Chondrocyte (in vitro differentiated cells): ENCODE results near the gene NUP133. TPM values are rescaled to one million over a fixed set of nuclear protein-coding genes. Genes with fewer than 3 reads are reported as not detected.
A peak's percentile ranks its signal among the peaks of the same experiment; 100 is the strongest.

Experiments used
- DNase-seq: peaks from one replicate; pipeline ENCODE4 v3.0.0; 2021; ENCODE audit warnings: mixed read lengths, low spot score
- H3K27ac Mint-ChIP-seq: one replicate; pipeline ENCODE4 v1.8.0; 2021; ENCODE audit warnings: mild to moderate bottlenecking, moderate library complexity, mixed read lengths; ENCODE audit not compliant: unreplicated experiment
- H3K27me3 Mint-ChIP-seq: 2 replicates; pipeline ENCODE4 v1.8.0; 2021; ENCODE audit warnings: low read depth, mixed read lengths
- H3K36me3 Mint-ChIP-seq: 2 replicates; pipeline ENCODE4 v1.8.0; 2021; ENCODE audit warnings: low read depth, mixed read lengths
- H3K4me1 Mint-ChIP-seq: 2 replicates; pipeline ENCODE4 v1.8.0; 2021; ENCODE audit warnings: low read depth, mild to moderate bottlenecking, mixed read lengths
- H3K4me3 Mint-ChIP-seq: one replicate; pipeline ENCODE4 v1.8.0; 2021; ENCODE audit warnings: mild to moderate bottlenecking, moderate library complexity, mixed read lengths; ENCODE audit not compliant: unreplicated experiment
- H3K9me3 Mint-ChIP-seq: 2 replicates; pipeline ENCODE4 v1.8.0; 2021; ENCODE audit warnings: low read depth, mixed read lengths
- total RNA-seq: library from RNA; stranded (reverse); gene quantifications from 3 replicates; pipeline ENCODE4 v1.2.1, GENCODE V29; 2021
- TF ChIP-seq, protein P1 (sequence below): fragments of 200-600 bp; sonication (generic); IDR thresholded peaks from 2 replicates; pipeline ENCODE4 v1.5.0; 2021; ENCODE audit warnings: antibody characterized with exemption, mild to moderate bottlenecking, moderate library complexity

Gene NUP133
- total RNA-seq, 1 donor from 2014 or later: 30.7 TPM

- Mint-ChIP-seq H3K27me3 (no peaks in the 10 kb centered on the region), H3K9me3 (no peaks in the 10 kb centered on the region), H3K4me1 (peaks cover 62% of the 10 kb centered on the region), H3K4me3 (no peak overlapping the region), H3K36me3 (peaks cover 3% of the 10 kb centered on the region), H3K27ac (no peak overlapping the region)
- no peak for DNase-seq
- TF ChIP-seq, protein P1, sequence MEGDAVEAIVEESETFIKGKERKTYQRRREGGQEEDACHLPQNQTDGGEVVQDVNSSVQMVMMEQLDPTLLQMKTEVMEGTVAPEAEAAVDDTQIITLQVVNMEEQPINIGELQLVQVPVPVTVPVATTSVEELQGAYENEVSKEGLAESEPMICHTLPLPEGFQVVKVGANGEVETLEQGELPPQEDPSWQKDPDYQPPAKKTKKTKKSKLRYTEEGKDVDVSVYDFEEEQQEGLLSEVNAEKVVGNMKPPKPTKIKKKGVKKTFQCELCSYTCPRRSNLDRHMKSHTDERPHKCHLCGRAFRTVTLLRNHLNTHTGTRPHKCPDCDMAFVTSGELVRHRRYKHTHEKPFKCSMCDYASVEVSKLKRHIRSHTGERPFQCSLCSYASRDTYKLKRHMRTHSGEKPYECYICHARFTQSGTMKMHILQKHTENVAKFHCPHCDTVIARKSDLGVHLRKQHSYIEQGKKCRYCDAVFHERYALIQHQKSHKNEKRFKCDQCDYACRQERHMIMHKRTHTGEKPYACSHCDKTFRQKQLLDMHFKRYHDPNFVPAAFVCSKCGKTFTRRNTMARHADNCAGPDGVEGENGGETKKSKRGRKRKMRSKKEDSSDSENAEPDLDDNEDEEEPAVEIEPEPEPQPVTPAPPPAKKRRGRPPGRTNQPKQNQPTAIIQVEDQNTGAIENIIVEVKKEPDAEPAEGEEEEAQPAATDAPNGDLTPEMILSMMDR: no peak
Observed at GRCh38 chr1:229552732-229553131, 44.6 kb upstream of the NUP133 start.

DNA sequence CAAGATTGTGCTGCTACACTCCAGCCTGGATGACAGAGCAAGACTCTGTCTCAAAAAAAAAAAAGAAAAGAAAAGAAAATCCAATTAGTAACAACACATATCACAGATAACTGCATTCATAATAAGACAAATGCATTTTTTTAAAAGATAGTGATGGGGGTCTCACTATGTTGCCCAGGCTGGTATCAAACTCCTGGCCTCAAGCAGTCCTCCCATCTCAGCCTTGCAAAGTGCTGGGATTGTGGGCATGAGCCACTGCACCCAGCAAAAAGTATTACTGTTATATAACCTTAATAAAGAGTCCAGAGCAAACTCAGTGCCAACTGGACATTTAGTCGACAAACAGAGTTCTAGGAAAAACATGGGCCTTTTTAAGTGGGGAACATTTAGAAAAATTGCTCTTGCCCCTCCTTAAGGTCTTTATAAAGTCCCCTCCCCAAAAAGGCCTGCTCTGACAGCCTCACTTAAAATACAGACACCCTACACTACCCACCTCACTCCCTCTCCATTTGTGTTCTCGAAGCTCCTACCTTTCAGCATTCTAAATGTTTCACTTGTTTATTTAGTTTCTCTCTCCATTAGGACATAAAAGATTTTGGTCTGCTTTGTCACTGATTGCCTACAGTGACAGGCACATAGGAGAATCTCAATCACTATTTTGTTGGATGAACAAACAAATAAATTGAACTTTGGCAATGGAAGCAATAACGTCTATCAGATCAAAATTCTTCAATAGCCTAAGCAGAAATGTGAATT lies 42.8 kb upstream of the NUP133 start:
- TF ChIP-seq, protein P1: no peak
- H3K4me1 Mint-ChIP-seq: peaks cover 51% of the 10 kb centered on the region
- peaks cover 5% of the 10 kb centered on the region for H3K36me3 Mint-ChIP-seq
- no peaks in the 10 kb centered on the region for H3K27me3 Mint-ChIP-seq
- DNase-seq: no peak
- H3K27ac Mint-ChIP-seq: peak overlapping the region; percentile 50
- no peak overlapping the region for H3K4me3 Mint-ChIP-seq
- no peaks in the 10 kb centered on the region for H3K9me3 Mint-ChIP-seq

DNA sequence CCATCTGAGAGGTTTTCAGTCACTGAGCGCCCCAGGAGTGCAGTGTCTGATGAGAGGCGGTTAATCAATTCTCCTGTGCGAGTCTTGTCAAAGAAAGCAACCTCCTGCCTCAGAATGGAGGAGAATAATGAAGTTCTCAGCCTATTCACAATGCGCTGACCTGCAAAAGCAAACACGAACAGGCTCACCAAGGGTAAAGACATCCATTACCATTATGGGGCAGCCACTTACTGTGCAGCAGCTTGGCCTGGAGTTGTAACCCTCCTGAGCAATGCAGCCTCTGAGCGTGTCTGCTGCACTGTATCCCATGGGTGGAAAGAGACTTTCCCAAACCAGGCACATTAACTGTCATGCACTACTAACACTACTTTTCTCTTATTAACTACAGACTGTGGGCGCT lies 39.4 kb upstream of the NUP133 start:
- H3K4me1 Mint-ChIP-seq: peaks cover 20% of the 10 kb centered on the region
- peak overlapping the region; percentile 27 for H3K27ac Mint-ChIP-seq
- no peaks in the 10 kb centered on the region for H3K9me3 Mint-ChIP-seq
- H3K36me3 Mint-ChIP-seq: peaks cover 10% of the 10 kb centered on the region
- TF ChIP-seq, protein P1: no peak
- DNase-seq: no peak
- H3K4me3 Mint-ChIP-seq: no peak overlapping the region
- no peaks in the 10 kb centered on the region for H3K27me3 Mint-ChIP-seq

- TF ChIP-seq, protein P1: no peak
- Mint-ChIP-seq H3K27me3 (no peaks in the 10 kb centered on the region), H3K4me3 (no peak overlapping the region), H3K36me3 (peaks cover 23% of the 10 kb centered on the region), H3K9me3 (no peaks in the 10 kb centered on the region), H3K27ac (no peak overlapping the region), H3K4me1 (peaks cover 11% of the 10 kb centered on the region)
- no peak for DNase-seq
Observed at GRCh38 chr1:229544587-229544986, 36.4 kb upstream of the NUP133 start.

GRCh38 chr1:229539863-229540506 lies 31.8 kb upstream of the NUP133 start:
- TF ChIP-seq, protein P1: no peak
- no peaks in the 10 kb centered on the region for H3K27me3 Mint-ChIP-seq
- H3K4me3 Mint-ChIP-seq: no peak overlapping the region
- peaks cover 5% of the 10 kb centered on the region for H3K4me1 Mint-ChIP-seq
- no peak overlapping the region for H3K27ac Mint-ChIP-seq
- DNase-seq: no peak
- peaks cover 50% of the 10 kb centered on the region for H3K36me3 Mint-ChIP-seq
- H3K9me3 Mint-ChIP-seq: no peaks in the 10 kb centered on the region
